Gastroesophageal sphincter (tissue), 3 donors: Measurements from ENCODE around the gene AFG3L2.
A peak's percentile ranks its signal among the peaks of the same experiment; 100 is the strongest.

ENCODE experiments used
- CTCF ChIP-seq, 4 experiments: fragments of 200-600 bp in 2 of 4; fragments of 450-650 bp in 2 of 4; sonication (generic) in 1 of 4; IDR thresholded peaks; one replicate each; pipeline ENCODE4 v1.5.1; 2017 to 2019; ENCODE audit warnings: antibody characterized with exemption in 4 of 4, mild to moderate bottlenecking in 2 of 4, moderate library complexity in 2 of 4
- EP300 ChIP-seq: sonication (generic); formaldehyde crosslinking; IDR thresholded peaks from one replicate; pipeline ENCODE4 v1.6.1; 2017; ENCODE audit warnings: antibody characterized with exemption, mild to moderate bottlenecking
- POLR2A ChIP-seq, 2 donors: fragments of 450-650 bp; IDR thresholded peaks; one replicate each; pipeline ENCODE4 v1.6.1; 2017; ENCODE audit warnings: antibody characterized with exemption in 2 of 2, mild to moderate bottlenecking in 2 of 2, moderate library complexity in 1 of 2
- POLR2AphosphoS5 ChIP-seq: sonication (generic); formaldehyde crosslinking; IDR thresholded peaks from one replicate; pipeline ENCODE4 v1.6.1; 2017; ENCODE audit warnings: antibody characterized with exemption

GRCh38 chr18:12308386-12309100, 68.5 kb downstream of the AFG3L2 start:
- TF ChIP-seq CTCF (IDR thresholded peaks at IDR 0.05) (no peak), POLR2AphosphoS5 (peak; percentile 96), EP300 (no peak), POLR2A (IDR thresholded peaks at IDR 0.05) (peak; percentile 57 to 67)
